A673 (cell line): ENCODE data around the gene NCOR1. TPM values are rescaled to one million over a fixed set of nuclear protein-coding genes. Genes with fewer than 3 reads are reported as not detected.

Source experiments
- BruUV-seq: library from RNA; stranded (reverse); fragments of 400-500 nt; replicated peaks from 2 replicates; lab custom pipeline; 2021; lab: Mats Ljungman, UMichigan
- CTCF ChIA-PET: fragments of 300-600 bp; sonication (Branson Sonifier 250); formaldehyde crosslinking; loops from one replicate; lab custom pipeline; 2022; ENCODE audit warnings: antibody characterized with exemption; lab: Charles Lee
- POLR2A ChIA-PET: fragments of 300-600 bp; sonication (Branson Sonifier 250); formaldehyde crosslinking; loops from one replicate; lab custom pipeline; 2022; ENCODE audit warnings: antibody characterized with exemption; ENCODE audit not compliant: low non-redundant PET; lab: Charles Lee
- DNase-seq: peaks from one replicate; pipeline ENCODE4 v3.0.0-alpha.2; 2015; ENCODE audit warnings: low spot score
- H3K27ac ChIP-seq: fragments of 200-600 bp; sonication (generic); 2 replicates; pipeline ENCODE4 v1.5.1; 2016; ENCODE audit warnings: mixed run types, low read depth, mild to moderate bottlenecking, mixed read lengths, antibody characterized with exemption, low read length; ENCODE audit not compliant: poor library complexity, severe bottlenecking
- H3K27me3 ChIP-seq: fragments of 200-600 bp; sonication (generic); replicated peaks from 2 replicates; pipeline ENCODE4 v1.6.1; 2017; ENCODE audit warnings: mixed run types, low read depth, mild to moderate bottlenecking, mixed read lengths, antibody characterized with exemption, low read length; ENCODE audit not compliant: insufficient read depth, poor library complexity
- H3K36me3 ChIP-seq: fragments of 200-600 bp; sonication (generic); 2 replicates; pipeline ENCODE4 v1.6.1; 2016; ENCODE audit warnings: mixed run types, mild to moderate bottlenecking, mixed read lengths, antibody characterized with exemption, low read length; ENCODE audit not compliant: insufficient read depth, poor library complexity, severe bottlenecking
- H3K4me1 ChIP-seq: fragments of 200-600 bp; sonication (generic); 2 replicates; pipeline ENCODE4 v1.6.1; 2017; ENCODE audit warnings: mixed run types, mild to moderate bottlenecking, mixed read lengths, antibody characterized with exemption, low read length; ENCODE audit not compliant: insufficient read depth, poor library complexity, severe bottlenecking
- H3K4me3 ChIP-seq: fragments of 200-600 bp; sonication (generic); 2 replicates; pipeline ENCODE4 v1.5.1; 2016; ENCODE audit warnings: low read depth, mixed run types, mild to moderate bottlenecking, mixed read lengths, low read length; ENCODE audit not compliant: poor library complexity, severe bottlenecking
- H3K9me3 ChIP-seq: fragments of 200-600 bp; sonication (generic); 2 replicates; pipeline ENCODE4 v1.6.1; 2016; ENCODE audit warnings: mixed run types, low read depth, mild to moderate bottlenecking, mixed read lengths, antibody characterized with exemption, low read length; ENCODE audit not compliant: poor library complexity, severe bottlenecking
- EZH2 ChIP-seq: fragments of 200-600 bp; sonication (generic); IDR thresholded peaks from 2 replicates; pipeline ENCODE4 v1.6.1; 2017; ENCODE audit warnings: borderline replicate concordance, low read depth, mild to moderate bottlenecking, mixed read lengths, antibody characterized with exemption, low read length; ENCODE audit not compliant: poor library complexity, severe bottlenecking
- intact Hi-C: fragments of 100-400 bp; cut with micrococcal nuclease; formaldehyde crosslinking; loops from one replicate; pipeline ENCODE4 v1.10.0; 2022; ENCODE audit not compliant: unreplicated experiment
- total RNA-seq: library from RNA; stranded (reverse); gene quantifications from 2 replicates; pipeline ENCODE4 v1.2.3, GENCODE V29; 2021
- TF ChIP-seq, protein P1 (sequence below): fragments of 300-800, 200-600 bp; sonication (generic); conservative IDR thresholded peaks from 2 replicates; pipeline ENCODE4 v1.5.1; 2017; ENCODE audit warnings: low read depth, mild to moderate bottlenecking, antibody characterized with exemption, low read length, moderate library complexity, mixed read lengths

Gene NCOR1
- total RNA-seq, 1 experiment from 2014 or later: 150 TPM

GRCh38 chr17:16033729-16034349, 181.5 kb downstream of the NCOR1 start:
- no TSS peak for BruUV-seq
- H3K4me1 ChIP-seq: no peaks in the 10 kb centered on the region
- H3K9me3 ChIP-seq: no peaks in the 10 kb centered on the region
- DNase-seq: no peak
- POLR2A ChIA-PET: no interaction called here
- H3K27ac ChIP-seq: no peak overlapping the region
- H3K27me3 ChIP-seq: no peaks in the 10 kb centered on the region
- CTCF ChIA-PET: no interaction called here
- intact Hi-C loops: no loop called here
- H3K4me3 ChIP-seq: no peak overlapping the region
- TF ChIP-seq EZH2: no peak
- TF ChIP-seq, protein P1, sequence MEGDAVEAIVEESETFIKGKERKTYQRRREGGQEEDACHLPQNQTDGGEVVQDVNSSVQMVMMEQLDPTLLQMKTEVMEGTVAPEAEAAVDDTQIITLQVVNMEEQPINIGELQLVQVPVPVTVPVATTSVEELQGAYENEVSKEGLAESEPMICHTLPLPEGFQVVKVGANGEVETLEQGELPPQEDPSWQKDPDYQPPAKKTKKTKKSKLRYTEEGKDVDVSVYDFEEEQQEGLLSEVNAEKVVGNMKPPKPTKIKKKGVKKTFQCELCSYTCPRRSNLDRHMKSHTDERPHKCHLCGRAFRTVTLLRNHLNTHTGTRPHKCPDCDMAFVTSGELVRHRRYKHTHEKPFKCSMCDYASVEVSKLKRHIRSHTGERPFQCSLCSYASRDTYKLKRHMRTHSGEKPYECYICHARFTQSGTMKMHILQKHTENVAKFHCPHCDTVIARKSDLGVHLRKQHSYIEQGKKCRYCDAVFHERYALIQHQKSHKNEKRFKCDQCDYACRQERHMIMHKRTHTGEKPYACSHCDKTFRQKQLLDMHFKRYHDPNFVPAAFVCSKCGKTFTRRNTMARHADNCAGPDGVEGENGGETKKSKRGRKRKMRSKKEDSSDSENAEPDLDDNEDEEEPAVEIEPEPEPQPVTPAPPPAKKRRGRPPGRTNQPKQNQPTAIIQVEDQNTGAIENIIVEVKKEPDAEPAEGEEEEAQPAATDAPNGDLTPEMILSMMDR: no peak
- H3K36me3 ChIP-seq: peaks cover 93% of the 10 kb centered on the region

DNA sequence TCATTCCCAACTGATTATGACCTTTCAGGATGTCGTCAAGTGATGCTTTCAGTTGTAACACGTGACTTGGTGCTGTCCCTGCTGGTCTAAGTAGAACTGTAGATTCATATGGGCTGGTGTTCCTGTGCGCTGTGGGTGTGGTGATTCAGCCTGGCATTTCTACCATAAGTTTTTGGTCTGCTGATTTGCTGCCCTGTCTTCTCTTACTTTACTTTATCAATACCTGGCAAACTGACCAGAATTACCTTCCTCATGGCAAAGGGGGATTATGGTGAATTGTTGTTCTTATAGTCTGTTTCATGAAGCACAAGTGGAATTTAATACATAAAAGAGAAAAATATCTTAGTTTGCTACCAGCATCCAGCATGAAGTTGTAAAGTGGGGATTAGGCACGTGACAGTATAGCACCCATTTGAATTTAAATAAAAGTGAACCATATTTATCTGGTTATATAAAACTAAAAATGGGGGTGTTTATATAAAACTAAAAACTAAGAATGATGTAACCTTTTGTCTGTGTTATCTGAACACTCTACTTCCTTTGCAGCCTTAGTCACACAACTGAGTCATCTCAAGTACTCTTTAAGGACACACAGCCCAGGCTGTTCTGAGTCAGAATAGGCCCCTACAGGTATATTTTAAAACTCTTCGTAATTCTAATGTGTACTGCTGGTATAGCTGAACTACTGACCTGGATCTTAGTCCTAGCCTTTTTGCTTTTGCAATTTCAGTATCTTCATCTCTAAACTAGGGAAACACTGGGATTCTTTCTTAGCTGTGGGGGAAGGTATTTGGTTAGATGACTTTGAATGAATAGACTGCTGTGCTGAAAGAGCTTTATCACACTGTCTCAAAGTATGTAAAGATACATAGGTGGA, 187.4 kb downstream of the NCOR1 start:
- TSS peak; percentile 31 for BruUV-seq
- peak overlapping the region; percentile 39 for H3K27ac ChIP-seq
- CTCF ChIA-PET: no interaction called here
- peaks cover 91% of the 10 kb centered on the region for H3K36me3 ChIP-seq
- no peaks in the 10 kb centered on the region for H3K27me3 ChIP-seq
- no peaks in the 10 kb centered on the region for H3K4me1 ChIP-seq
- POLR2A ChIA-PET: no interaction called here
- peak; percentile 50 for DNase-seq
- intact Hi-C loops: no loop called here
- H3K4me3 ChIP-seq: no peak overlapping the region
- TF ChIP-seq, protein P1: no peak
- no peak for TF ChIP-seq EZH2
- H3K9me3 ChIP-seq: no peaks in the 10 kb centered on the region

DNA sequence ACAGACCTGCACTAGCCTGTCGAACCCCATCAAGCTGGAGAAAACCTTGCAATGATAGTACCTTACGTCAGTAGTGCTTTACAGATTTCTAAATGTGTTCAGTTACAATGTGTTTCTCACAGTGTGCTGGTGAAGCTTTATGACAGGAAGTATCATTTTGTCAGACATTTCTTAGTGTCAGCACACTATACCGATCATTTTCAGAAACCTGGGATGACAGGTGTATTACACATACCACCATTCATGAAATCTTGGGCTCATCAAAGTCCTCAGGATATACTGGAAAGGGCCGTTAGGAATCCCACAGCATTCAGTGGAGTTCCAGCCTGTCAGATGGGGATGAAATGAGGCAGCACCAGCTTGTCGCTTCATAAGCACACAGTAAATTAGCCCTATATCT, 188.4 kb downstream of the NCOR1 start:
- no TSS peak for BruUV-seq
- H3K4me1 ChIP-seq: no peaks in the 10 kb centered on the region
- TF ChIP-seq EZH2: no peak
- TF ChIP-seq, protein P1: no peak
- peaks cover 80% of the 10 kb centered on the region for H3K36me3 ChIP-seq
- intact Hi-C loops: no loop called here
- no peak overlapping the region for H3K4me3 ChIP-seq
- no peak for DNase-seq
- ChIA-PET CTCF (interaction anchor here (0.5 kb wide), 1 partner anchor 82 kb away, joined by 3 read pairs; no protein-coding TSS in a partner anchor), POLR2A (no interaction called here)
- H3K27ac ChIP-seq: no peak overlapping the region
- no peaks in the 10 kb centered on the region for H3K27me3 ChIP-seq
- H3K9me3 ChIP-seq: no peaks in the 10 kb centered on the region
